ENCODE measurements around the gene VSIG8.

VSIG8 gene

GRCh38 chr1:159883134-159883533, 20.7 kb upstream of the VSIG8 start:
- no peak for DNase-seq (ENCODE audit: low read depth)

GRCh38 chr1:159882527-159882862, 20.0 kb upstream of the VSIG8 start:
- DNase-seq (ENCODE audit: low read depth): no peak

GRCh38 chr1:159881622-159882526, 19.4 kb upstream of the VSIG8 start:
- DNase-seq (ENCODE audit: low read depth): no peak

- DNase-seq (ENCODE audit: low read depth): no peak
These were observed 18.0 kb upstream of the VSIG8 start for GRCh38 chr1:159880430-159880829.

- DNase-seq (ENCODE audit: low read depth): no peak
These were observed 17.5 kb upstream of the VSIG8 start for GRCh38 chr1:159879977-159880376.

- no peak for DNase-seq (ENCODE audit: low read depth)
These were observed 16.7 kb upstream of the VSIG8 start for GRCh38 chr1:159879136-159879535.

- no peak for DNase-seq (ENCODE audit: low read depth)
These were observed 15.4 kb upstream of the VSIG8 start for GRCh38 chr1:159877695-159878444.

GRCh38 chr1:159873530-159874143, 11.2 kb upstream of the VSIG8 start:
- no peak for DNase-seq (ENCODE audit: low read depth)

GRCh38 chr1:159872891-159873290, 10.4 kb upstream of the VSIG8 start:
- no peak for DNase-seq (ENCODE audit: low read depth)

GRCh38 chr1:159870704-159871103, 8.2 kb upstream of the VSIG8 start:
- DNase-seq (ENCODE audit: low read depth): no peak

- DNase-seq (ENCODE audit: low read depth): no peak
These were observed 7.2 kb upstream of the VSIG8 start for GRCh38 chr1:159869607-159870006.

GRCh38 chr1:159869173-159869572, 6.7 kb upstream of the VSIG8 start:
- no peak for DNase-seq (ENCODE audit: low read depth)

- DNase-seq (ENCODE audit: low read depth): no peak
These were observed 6.3 kb upstream of the VSIG8 start for GRCh38 chr1:159868766-159869165.

- DNase-seq (ENCODE audit: low read depth): no peak
These were observed 5.2 kb upstream of the VSIG8 start for GRCh38 chr1:159867664-159868026.

GRCh38 chr1:159866905-159867663, 4.6 kb upstream of the VSIG8 start:
- no peak for DNase-seq (ENCODE audit: low read depth)

- DNase-seq (ENCODE audit: low read depth): no peak
These were observed 3.6 kb upstream of the VSIG8 start for GRCh38 chr1:159866066-159866465.

- DNase-seq (ENCODE audit: low read depth): no peak
These were observed 1.8 kb upstream of the VSIG8 start for GRCh38 chr1:159864262-159864661.

- DNase-seq (ENCODE audit: low read depth): no peak
These were observed 426 bp downstream of the VSIG8 start for GRCh38 chr1:159862031-159862430.

GRCh38 chr1:159861218-159861617, 1.2 kb downstream of the VSIG8 start:
- DNase-seq (ENCODE audit: low read depth): no peak

GRCh38 chr1:159860456-159860855, 2.0 kb downstream of the VSIG8 start:
- no peak for DNase-seq (ENCODE audit: low read depth)

GRCh38 chr1:159859767-159860322, 2.6 kb downstream of the VSIG8 start:
- no peak for DNase-seq (ENCODE audit: low read depth)

GRCh38 chr1:159857889-159858288, 4.6 kb downstream of the VSIG8 start:
- no peak for DNase-seq (ENCODE audit: low read depth)

All from stimulated activated CD8-positive, alpha-beta memory T cell treated with anti-CD3 and anti-CD28 coated beads, Interleukin-4, amount 100 ng/mL, for 24 hours (primary cell).